ENCODE data around the gene BBLN.

DNA sequence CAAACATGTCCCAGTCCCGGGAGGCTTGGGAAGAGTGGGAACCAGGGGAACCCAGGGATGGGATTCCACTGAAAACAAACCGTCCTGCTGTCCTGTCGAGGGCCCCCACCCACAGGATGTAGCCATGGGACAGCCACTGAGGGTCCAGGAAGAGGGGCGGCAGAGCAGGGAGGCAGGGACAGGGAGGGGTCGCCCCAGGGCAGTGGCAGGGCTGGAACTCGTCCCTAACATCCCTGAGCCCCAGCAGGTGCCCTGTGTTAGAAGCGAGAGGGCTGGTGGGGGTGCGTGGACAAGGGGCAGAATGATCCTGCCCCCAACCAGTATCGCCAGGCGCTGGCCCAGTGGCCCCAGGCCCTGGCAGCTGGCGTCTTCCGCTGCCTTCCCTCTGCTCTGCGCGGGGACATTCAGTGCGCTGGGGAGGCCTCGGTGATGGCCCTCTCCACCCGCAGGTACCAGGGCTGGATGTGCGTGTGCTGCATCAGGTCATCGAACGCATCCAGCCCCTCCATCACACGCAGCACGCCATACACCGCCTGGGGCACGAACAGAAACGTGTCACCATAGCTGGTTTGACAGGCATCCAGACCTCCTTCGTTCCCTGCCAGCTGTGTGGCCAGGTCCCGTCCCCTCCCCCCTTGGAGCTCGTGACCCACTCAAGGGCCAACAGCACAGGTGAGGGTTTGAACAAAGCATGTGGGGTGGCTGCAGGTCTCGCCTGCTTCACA is 39.2 kb upstream of the BBLN start:
- TF ChIP-seq, protein P1, sequence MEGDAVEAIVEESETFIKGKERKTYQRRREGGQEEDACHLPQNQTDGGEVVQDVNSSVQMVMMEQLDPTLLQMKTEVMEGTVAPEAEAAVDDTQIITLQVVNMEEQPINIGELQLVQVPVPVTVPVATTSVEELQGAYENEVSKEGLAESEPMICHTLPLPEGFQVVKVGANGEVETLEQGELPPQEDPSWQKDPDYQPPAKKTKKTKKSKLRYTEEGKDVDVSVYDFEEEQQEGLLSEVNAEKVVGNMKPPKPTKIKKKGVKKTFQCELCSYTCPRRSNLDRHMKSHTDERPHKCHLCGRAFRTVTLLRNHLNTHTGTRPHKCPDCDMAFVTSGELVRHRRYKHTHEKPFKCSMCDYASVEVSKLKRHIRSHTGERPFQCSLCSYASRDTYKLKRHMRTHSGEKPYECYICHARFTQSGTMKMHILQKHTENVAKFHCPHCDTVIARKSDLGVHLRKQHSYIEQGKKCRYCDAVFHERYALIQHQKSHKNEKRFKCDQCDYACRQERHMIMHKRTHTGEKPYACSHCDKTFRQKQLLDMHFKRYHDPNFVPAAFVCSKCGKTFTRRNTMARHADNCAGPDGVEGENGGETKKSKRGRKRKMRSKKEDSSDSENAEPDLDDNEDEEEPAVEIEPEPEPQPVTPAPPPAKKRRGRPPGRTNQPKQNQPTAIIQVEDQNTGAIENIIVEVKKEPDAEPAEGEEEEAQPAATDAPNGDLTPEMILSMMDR (IDR thresholded peaks at IDR 0.05; ENCODE audit: poor library complexity, severe bottlenecking): no peak
- TF ChIP-seq POLR2AphosphoS5 (IDR thresholded peaks at IDR 0.05): no peak
- no peak for TF ChIP-seq TAF1 (IDR thresholded peaks at IDR 0.05; ENCODE audit: low read depth)

Measured in neural cell (in vitro differentiated cells).